Lower leg skin (tissue), 4 donors: ENCODE measurements around the gene CXCR3. TPM values are rescaled to one million over a fixed set of nuclear protein-coding genes. Genes with fewer than 3 reads are reported as not detected.
"Not testable (repeated sequence)": the region's sequence is repeated elsewhere in the genome, so short reads cannot be mapped to it uniquely, and the experiment has no call there.

Experiments
- DNase-seq, 2 donors: peaks; one replicate each; pipeline ENCODE4 v3.0.0-alpha.2; 2019; ENCODE audit warnings: low spot score in 2 of 2
- H3K4me3 ChIP-seq: fragments of 200-600 bp; sonication (generic); 2 replicates; pipeline ENCODE4 v1.5.1; 2017; ENCODE audit warnings: mild to moderate bottlenecking, low read depth; ENCODE audit not compliant: poor library complexity, severe bottlenecking
- POLR2A ChIP-seq, 2 donors: fragments of 450-650 bp; IDR thresholded peaks; one replicate each; pipeline ENCODE4 v1.6.1; 2016 to 2017; ENCODE audit warnings: antibody characterized with exemption in 2 of 2, mild to moderate bottlenecking in 1 of 2, moderate library complexity in 1 of 2
- WGBS, 2 donors: methylation state at CpG; one replicate each; pipeline ENCODE4 v1.1.5; 2018; 5-methylcytosine and 5-hydroxymethylcytosine counted together
- intact Hi-C: fragments of 100-400 bp; cut with DNase I; formaldehyde crosslinking; loops from one replicate; pipeline ENCODE4 v1.15.0; 2023; ENCODE audit warnings: low total_unique reads
- total RNA-seq, 4 donors: library from RNA; depleted of rRNA; stranded (reverse); fragments of >200 nt; gene quantifications; one replicate each; pipeline ENCODE4 v1.1.0, GENCODE V29; 2016
- TF ChIP-seq, protein P1 (sequence below), 3 donors: fragments of 450-650 bp; IDR thresholded peaks; one replicate each; pipeline ENCODE4 v1.5.1; 2016; ENCODE audit warnings: antibody characterized with exemption in 3 of 3, mild to moderate bottlenecking in 3 of 3, moderate library complexity in 2 of 3

CXCR3 gene
- total RNA-seq, result not detected

DNA sequence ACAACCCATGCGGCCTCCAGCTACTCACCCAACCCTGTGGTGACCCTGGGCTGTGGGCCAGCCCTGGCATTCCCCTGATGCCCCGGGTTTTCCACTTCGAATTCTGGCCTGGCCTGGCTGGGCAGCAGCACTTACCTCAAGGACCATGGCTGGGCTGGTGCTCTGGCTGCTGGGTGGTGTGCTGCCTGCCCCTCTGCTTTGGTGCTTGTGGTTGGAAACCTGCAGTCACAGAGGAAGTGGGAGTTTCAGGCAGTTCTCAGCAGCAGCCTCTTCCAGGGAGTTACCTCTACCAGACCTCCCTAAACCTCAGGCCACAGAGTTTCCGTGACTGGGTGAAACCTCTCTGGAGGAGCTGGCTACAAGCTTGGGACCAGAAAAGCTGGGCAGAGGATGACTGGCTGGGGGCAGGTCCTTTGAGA, at the start of gene CXCR3:
TSS of gene CXCR3 (minus strand) at position 209 of the 419 bp plus-strand sequence. CDS start at position 147, 62 bp downstream.
- WGBS, 2 donors, result 64% methylated on average over 4 of the region's 4 CpGs; no CpG with 5 or more reads in 1 of the 2 donors
- no peak for DNase-seq
- intact Hi-C loops, result no loop called here
- no peak within 1 kb of the TSS for H3K4me3 ChIP-seq
- TF ChIP-seq, protein P1, sequence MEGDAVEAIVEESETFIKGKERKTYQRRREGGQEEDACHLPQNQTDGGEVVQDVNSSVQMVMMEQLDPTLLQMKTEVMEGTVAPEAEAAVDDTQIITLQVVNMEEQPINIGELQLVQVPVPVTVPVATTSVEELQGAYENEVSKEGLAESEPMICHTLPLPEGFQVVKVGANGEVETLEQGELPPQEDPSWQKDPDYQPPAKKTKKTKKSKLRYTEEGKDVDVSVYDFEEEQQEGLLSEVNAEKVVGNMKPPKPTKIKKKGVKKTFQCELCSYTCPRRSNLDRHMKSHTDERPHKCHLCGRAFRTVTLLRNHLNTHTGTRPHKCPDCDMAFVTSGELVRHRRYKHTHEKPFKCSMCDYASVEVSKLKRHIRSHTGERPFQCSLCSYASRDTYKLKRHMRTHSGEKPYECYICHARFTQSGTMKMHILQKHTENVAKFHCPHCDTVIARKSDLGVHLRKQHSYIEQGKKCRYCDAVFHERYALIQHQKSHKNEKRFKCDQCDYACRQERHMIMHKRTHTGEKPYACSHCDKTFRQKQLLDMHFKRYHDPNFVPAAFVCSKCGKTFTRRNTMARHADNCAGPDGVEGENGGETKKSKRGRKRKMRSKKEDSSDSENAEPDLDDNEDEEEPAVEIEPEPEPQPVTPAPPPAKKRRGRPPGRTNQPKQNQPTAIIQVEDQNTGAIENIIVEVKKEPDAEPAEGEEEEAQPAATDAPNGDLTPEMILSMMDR (IDR thresholded peaks at IDR 0.05), result no peak
- no peak for TF ChIP-seq POLR2A (IDR thresholded peaks at IDR 0.05)

DNA sequence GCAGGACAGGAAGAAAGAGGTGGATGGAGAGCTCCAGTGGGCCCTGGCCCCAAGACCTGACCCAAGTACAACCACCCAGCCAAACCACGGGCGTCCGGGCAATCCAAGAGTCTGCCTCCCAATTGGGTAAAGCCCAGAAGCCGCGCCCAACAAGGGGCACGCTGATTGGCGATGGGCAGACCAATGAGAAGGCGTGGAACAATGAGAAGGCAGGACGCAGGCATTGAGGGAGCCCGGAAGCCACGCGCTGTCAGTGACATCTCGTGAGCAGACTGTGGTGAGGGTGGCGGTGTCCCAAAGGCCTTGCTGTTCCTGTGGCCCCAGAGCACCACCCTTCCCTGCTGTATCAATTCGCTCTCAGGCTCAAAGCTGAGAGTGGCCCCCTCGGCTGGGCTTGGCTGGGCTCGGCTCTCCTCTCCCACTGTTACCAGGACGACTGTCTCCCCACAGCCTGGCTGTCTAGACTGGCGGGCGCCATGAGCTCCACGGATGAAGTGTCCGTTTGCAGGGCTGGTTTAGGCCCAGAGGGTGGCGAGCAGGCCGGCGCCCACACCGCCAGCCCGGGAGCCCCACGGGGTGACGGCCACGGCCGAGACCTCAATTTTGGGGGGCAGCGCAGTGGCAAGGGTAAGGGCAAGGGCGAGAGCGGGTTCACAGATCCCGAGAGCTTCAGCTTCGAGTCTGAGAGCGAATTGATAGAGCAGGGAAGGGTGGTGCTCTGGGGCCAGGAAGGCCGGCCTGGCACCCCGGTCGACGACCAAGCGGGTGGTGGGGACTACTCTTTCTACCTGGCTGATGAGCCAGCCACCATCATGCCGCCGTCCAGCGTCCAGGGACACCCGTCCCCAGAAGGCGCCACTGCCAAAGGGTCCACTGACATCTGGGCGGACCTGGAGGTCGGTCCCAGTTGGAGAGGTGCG, 49.3 kb upstream of the CXCR3 start, which contains the start of gene LOC101059915:
TSS of gene LOC101059915 (plus strand) at position 219 of the 920 bp plus-strand sequence.
- DNase-seq, result peak in 1 of 2 donors; percentile 77
- 91 to 94% methylated on average over 18 to 42 of the region's 50 CpGs for WGBS, 2 donors
- intact Hi-C loops, result no loop called here
- H3K4me3 ChIP-seq, result no peak within 1 kb of the TSS
- TF ChIP-seq POLR2A (IDR thresholded peaks at IDR 0.05), result no peak
- TF ChIP-seq, protein P1 (IDR thresholded peaks at IDR 0.05), result no peak

DNA sequence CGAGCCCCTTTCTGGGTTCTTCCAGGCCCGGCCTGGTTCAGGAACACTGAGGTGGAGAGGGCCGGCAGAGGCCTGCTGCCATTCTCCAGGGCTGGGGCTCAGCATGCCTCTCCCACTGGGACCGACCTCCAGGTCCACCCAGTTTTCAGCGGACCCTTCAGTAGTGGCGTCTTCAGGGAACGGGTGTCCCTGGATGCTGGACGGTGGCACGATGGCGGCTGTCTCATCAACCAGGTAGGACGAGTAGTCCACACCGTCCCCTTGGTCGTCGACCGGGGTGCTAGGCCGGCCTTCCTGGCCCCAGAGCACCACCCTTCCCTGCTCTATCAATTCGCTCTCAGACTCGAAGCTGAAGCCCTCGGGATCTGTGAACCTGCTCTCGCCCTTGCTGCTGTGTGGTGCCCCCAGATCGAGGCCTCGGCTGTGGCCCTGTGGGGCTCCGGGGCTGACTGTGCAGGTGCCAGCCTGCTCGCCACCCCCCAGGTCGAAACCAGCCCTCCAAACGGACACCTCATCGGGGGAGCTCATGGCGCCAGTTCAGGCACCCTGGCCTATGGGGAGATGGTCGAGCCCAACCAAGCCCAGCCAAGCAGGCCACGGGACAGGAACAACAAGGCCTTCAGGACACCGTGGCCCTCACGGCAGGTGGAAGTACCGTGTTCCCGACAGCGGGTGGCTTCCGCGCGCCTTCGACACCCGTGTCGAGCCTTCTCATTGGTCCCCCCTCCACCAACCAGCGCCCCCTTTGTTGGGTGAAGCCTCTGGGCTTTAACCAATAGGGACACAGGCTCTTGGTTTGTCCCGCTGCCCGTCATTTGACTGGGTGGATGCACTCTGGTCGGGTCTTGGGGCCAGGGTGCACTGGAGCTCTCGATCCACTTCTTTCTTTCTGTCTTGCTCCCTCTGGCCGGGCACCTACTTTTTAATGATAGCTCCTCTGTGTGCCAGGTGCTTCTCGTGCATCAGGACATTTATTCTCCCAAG, 48.2 kb upstream of the CXCR3 start:
- peak in 1 of 2 donors; percentile 76 for DNase-seq
- 92 to 94% methylated on average over 24 to 48 of the region's 48 CpGs for WGBS, 2 donors
- TF ChIP-seq POLR2A (IDR thresholded peaks at IDR 0.05), result no peak
- TF ChIP-seq, protein P1 (IDR thresholded peaks at IDR 0.05), result no peak
- no peak overlapping the region for H3K4me3 ChIP-seq
- intact Hi-C loops, result no loop called here

DNA sequence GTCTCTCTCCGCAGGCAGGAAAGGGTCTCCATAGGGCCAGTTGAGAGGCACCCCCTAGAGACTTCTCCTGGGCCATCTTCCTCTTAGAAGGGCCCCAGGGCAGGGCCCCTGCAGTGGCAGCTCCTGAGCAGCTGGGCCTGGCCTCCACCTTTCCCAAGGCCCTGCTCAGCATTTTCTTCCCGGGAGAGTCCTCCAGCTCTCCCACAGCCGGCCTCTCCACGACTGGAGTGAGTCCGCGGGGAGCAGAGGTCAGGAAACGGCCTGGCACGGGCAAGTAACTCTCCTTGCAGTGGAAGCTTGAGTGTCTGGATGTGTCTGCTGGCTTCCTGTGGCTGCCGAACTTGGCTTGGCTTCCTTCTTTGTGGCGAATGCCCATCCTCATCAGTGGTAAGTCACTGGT, 47.4 kb upstream of the CXCR3 start:
- TF ChIP-seq, protein P1 (IDR thresholded peaks at IDR 0.05), result no peak
- no peak for TF ChIP-seq POLR2A (IDR thresholded peaks at IDR 0.05)
- DNase-seq, result no peak
- 77 to 89% methylated on average over 8 to 10 of the region's 10 CpGs for WGBS, 2 donors

DNA sequence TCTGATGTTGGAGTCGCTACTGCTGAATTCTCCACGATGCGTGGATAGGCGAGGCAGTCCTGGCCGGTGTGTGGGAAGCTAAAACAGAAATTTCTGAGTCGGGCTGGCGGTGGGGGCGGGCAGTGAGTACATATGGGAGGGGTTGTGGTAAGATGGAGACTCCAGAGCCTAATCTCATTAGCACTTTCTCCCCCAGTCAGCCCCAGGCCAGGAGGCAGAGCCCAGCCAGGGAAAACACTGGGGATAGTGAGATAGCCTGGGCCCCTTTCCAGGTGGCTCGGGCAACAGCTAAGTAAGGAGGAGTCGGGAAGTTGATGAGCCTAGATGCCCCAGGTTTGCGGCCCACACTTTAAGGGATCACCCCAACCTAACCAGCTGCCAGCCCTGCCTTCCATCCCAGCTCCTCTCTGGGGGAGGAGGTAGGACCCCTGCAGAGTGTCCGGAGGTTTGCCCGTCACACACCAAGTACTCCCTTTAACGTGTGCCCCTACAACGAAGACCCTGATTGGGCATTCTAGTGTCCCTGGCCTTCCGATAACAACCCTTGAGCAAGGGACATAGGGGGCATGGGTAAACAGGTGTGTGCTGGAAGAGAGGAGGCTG, 46.7 kb upstream of the CXCR3 start:
- no peak overlapping the region for H3K4me3 ChIP-seq
- intact Hi-C loops, result no loop called here
- WGBS, 2 donors, result 80 to 86% methylated on average over 11 to 16 of the region's 16 CpGs
- TF ChIP-seq, protein P1 (IDR thresholded peaks at IDR 0.05), result no peak
- no peak for TF ChIP-seq POLR2A (IDR thresholded peaks at IDR 0.05)
- peak in 1 of 2 donors; percentile 76 for DNase-seq

More for the DNA sequence above, 47.4 kb upstream of the CXCR3 start:
- intact Hi-C loops, result no loop called here
- no peak overlapping the region for H3K4me3 ChIP-seq

DNA sequence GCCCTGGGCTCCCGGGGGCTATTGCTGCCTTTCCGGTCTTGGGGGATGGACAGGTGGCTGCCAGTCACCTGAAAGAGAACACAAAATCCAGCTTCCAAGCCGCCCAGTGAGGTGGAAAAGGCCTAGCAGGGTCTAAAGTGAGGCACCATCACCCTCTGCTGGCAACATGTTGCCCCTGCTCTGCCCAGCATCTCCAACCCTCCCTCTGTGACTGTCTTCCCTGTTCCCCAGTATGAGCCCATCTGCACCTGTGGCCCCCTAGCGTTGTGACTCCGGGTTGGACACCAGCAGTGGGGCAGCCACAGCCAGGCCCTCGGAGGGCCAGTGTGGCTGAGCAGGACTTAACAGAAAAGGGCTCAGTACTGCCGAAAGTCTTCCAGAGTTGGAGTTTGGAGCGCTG, 45.9 kb upstream of the CXCR3 start:
- WGBS, 2 donors, result 40 to 74% methylated on average over 2 to 7 of the region's 8 CpGs
- peak in 1 of 2 donors; percentile 64 for DNase-seq
- H3K4me3 ChIP-seq, intact Hi-C loops: not testable (repeated sequence)

DNA sequence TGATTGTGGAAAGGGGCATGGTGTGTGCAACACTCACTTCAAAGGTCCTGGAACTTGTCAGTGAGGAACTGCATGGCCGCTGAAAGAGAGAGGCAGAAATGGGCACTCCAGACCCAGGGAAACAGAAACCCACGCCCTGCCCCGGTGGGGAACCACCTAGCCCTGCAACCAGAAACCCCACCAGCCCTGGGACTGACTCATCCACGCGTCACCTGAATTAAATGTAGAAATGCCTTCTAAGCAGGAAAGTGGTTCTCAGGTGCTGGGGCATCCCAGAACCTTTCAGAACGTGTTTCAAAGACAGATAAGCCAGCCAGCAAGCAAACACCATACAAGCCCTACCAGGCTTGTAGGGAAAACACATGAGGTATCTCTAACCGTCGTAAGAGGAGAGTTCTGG, 44.9 kb upstream of the CXCR3 start:
- WGBS, 2 donors, result 50 to 58% methylated on average over 7 to 8 of the region's 8 CpGs
- intact Hi-C loops, DNase-seq, H3K4me3 ChIP-seq: not testable (repeated sequence)

DNA sequence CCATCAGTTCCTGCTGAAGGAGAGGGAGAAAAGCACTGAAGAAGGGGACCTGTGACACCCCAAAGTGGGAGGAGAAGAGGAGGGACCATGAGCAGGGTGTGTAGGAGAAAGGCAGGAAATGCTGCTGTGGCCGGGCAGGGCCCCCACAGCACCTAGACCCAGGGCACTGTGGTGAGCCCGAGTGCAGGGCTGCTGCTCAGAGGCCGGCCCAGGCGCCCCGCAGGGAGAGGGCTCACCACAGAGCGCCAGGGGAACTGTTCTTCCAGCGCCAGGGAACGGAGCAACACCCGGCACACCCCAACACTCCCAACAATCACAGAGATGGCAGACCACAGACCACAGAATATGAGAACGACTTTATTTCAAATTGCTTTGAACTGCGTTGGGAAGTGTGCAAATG, 44.3 kb upstream of the CXCR3 start:
- DNase-seq, H3K4me3 ChIP-seq, intact Hi-C loops: not testable (repeated sequence)
- 35 to 57% methylated on average over 11 of the region's 11 CpGs for WGBS, 2 donors
